Neural cell (in vitro differentiated cells): Measurements from ENCODE around the gene SNCB.

ENCODE experiments used
- CTCF ChIP-seq: fragments of 450-650 bp; IDR thresholded peaks from 2 replicates; pipeline ENCODE4 v1.5.1; 2014; ENCODE audit warnings: antibody characterized with exemption, mild to moderate bottlenecking, moderate library complexity; ENCODE audit not compliant: poor library complexity, severe bottlenecking
- EP300 ChIP-seq: fragments of 450-650 bp; conservative IDR thresholded peaks from 2 replicates; pipeline ENCODE4 v1.6.1; 2014; ENCODE audit warnings: antibody characterized with exemption, mild to moderate bottlenecking, moderate library complexity; ENCODE audit not compliant: poor library complexity, severe bottlenecking
- EZH2 ChIP-seq: fragments of 200-600, 300-800 bp; shearing (Covaris generic), sonication (generic); IDR thresholded peaks from 2 replicates; pipeline ENCODE4 v1.6.1; 2014; ENCODE audit warnings: antibody characterized with exemption, low read length, borderline replicate concordance, mild to moderate bottlenecking; ENCODE audit not compliant: insufficient read depth, poor library complexity, severe bottlenecking
- MXI1 ChIP-seq: fragments of 450-650 bp; conservative IDR thresholded peaks from 2 replicates; pipeline ENCODE4 v1.6.1; 2014; ENCODE audit warnings: antibody characterized with exemption, mild to moderate bottlenecking; ENCODE audit not compliant: poor library complexity, severe bottlenecking
- POLR2AphosphoS5 ChIP-seq: IDR thresholded peaks from 2 replicates; pipeline ENCODE4 v1.6.1; 2012
- SMC3 ChIP-seq: fragments of 450-650 bp; conservative IDR thresholded peaks from 2 replicates; pipeline ENCODE4 v1.6.1; 2014; ENCODE audit warnings: antibody characterized with exemption, mild to moderate bottlenecking, moderate library complexity; ENCODE audit not compliant: poor library complexity
- TF ChIP-seq, protein P1 (sequence below): IDR thresholded peaks from 2 replicates; pipeline ENCODE4 v1.6.1; 2012; ENCODE audit warnings: borderline replicate concordance

- TF ChIP-seq EP300: no peak
- TF ChIP-seq, protein P1, sequence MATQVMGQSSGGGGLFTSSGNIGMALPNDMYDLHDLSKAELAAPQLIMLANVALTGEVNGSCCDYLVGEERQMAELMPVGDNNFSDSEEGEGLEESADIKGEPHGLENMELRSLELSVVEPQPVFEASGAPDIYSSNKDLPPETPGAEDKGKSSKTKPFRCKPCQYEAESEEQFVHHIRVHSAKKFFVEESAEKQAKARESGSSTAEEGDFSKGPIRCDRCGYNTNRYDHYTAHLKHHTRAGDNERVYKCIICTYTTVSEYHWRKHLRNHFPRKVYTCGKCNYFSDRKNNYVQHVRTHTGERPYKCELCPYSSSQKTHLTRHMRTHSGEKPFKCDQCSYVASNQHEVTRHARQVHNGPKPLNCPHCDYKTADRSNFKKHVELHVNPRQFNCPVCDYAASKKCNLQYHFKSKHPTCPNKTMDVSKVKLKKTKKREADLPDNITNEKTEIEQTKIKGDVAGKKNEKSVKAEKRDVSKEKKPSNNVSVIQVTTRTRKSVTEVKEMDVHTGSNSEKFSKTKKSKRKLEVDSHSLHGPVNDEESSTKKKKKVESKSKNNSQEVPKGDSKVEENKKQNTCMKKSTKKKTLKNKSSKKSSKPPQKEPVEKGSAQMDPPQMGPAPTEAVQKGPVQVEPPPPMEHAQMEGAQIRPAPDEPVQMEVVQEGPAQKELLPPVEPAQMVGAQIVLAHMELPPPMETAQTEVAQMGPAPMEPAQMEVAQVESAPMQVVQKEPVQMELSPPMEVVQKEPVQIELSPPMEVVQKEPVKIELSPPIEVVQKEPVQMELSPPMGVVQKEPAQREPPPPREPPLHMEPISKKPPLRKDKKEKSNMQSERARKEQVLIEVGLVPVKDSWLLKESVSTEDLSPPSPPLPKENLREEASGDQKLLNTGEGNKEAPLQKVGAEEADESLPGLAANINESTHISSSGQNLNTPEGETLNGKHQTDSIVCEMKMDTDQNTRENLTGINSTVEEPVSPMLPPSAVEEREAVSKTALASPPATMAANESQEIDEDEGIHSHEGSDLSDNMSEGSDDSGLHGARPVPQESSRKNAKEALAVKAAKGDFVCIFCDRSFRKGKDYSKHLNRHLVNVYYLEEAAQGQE: no peak
- TF ChIP-seq POLR2AphosphoS5: no peak
- no peak for TF ChIP-seq CTCF
- TF ChIP-seq SMC3: no peak
- TF ChIP-seq EZH2: no peak
- TF ChIP-seq MXI1: no peak
Measured at GRCh38 chr5:176621661-176622079, 8.7 kb downstream of the SNCB start.
